Measurements from ENCODE around the gene PUS7. TPM values are rescaled to one million over a fixed set of nuclear protein-coding genes. Genes with fewer than 3 reads are reported as not detected.

The PUS7 gene
- total RNA-seq, 1 donor from 2014 or later = 4.5 TPM

- intact Hi-C loops (cut with DNase I) = no loop called here
- ATAC-seq (no peak), DNase-seq (ENCODE audit: missing footprints) (no peak)
Measured at GRCh38 chr7:105408791-105409410, 113.2 kb downstream of the PUS7 start.

Other genes starting within 250 kb of the PUS7 start
- gene SRPK2, start 133.3 kb downstream of the PUS7 start, total RNA-seq = 26.8 TPM
- gene RINT1, start 9.9 kb upstream of the PUS7 start, total RNA-seq = 13.3 TPM
- gene EFCAB10, start 59.2 kb upstream of the PUS7 start, total RNA-seq = not detected

Data from Right ventricle myocardium inferior (tissue), 1 donor.